ENCODE results near the gene B4GALT3.

B4GALT3 gene

GRCh38 chr1:161161652-161162051, 15.7 kb downstream of the B4GALT3 start:
- DNase-seq = no peak

GRCh38 chr1:161160671-161161145, 16.6 kb downstream of the B4GALT3 start:
- no peak for DNase-seq

GRCh38 chr1:161159913-161160243, 17.4 kb downstream of the B4GALT3 start:
- DNase-seq = no peak

GRCh38 chr1:161159087-161159912, 18.0 kb downstream of the B4GALT3 start, which contains the start of gene USP21:
Gene USP21 (plus strand): TSS chr1:161159500. CDS start chr1:161160641, 1,141 bp downstream.
- peak; percentile 96 for DNase-seq

GRCh38 chr1:161158316-161159010, 18.8 kb downstream of the B4GALT3 start:
- DNase-seq = no peak

GRCh38 chr1:161157867-161158266, 19.4 kb downstream of the B4GALT3 start:
- no peak for DNase-seq

GRCh38 chr1:161153682-161154337, 23.5 kb downstream of the B4GALT3 start, which contains the start of gene UFC1:
Gene UFC1 (plus strand): TSS chr1:161153978. CDS start chr1:161153998, 20 bp downstream.
- peak; percentile 90 for DNase-seq

- no peak for DNase-seq
Measured at GRCh38 chr1:161153176-161153575, 24.1 kb downstream of the B4GALT3 start.

GRCh38 chr1:161145832-161146231, 31.5 kb downstream of the B4GALT3 start:
- no peak for DNase-seq

GRCh38 chr1:161140755-161141400, 36.4 kb downstream of the B4GALT3 start:
- no peak for DNase-seq

GRCh38 chr1:161139766-161140165, 37.5 kb downstream of the B4GALT3 start:
- no peak for DNase-seq

GRCh38 chr1:161138431-161138830, 38.9 kb downstream of the B4GALT3 start:
- no peak for DNase-seq

- DNase-seq = no peak
Measured at GRCh38 chr1:161137881-161138280, 39.4 kb downstream of the B4GALT3 start.

GRCh38 chr1:161133220-161133740, 44.0 kb downstream of the B4GALT3 start:
- no peak for DNase-seq

- peak; percentile 97 for DNase-seq
Measured at GRCh38 chr1:161132410-161133219, 44.7 kb downstream of the B4GALT3 start, which contains the start of gene DEDD. Gene DEDD (minus strand): TSS chr1:161132667. CDS start chr1:161124462, 8,205 bp downstream.

GRCh38 chr1:161131523-161132409, 45.5 kb downstream of the B4GALT3 start:
- DNase-seq = no peak

GRCh38 chr1:161130266-161130665, 47.0 kb downstream of the B4GALT3 start:
- DNase-seq = no peak

- DNase-seq = no peak
Measured at GRCh38 chr1:161128591-161129420, 48.5 kb downstream of the B4GALT3 start.

GRCh38 chr1:161127649-161128048, 49.7 kb downstream of the B4GALT3 start:
- no peak for DNase-seq

GRCh38 chr1:161122967-161123366, 54.3 kb downstream of the B4GALT3 start:
- DNase-seq = no peak
